ENCODE results near the gene MAGI2. TPM values are rescaled to one million over a fixed set of nuclear protein-coding genes. Genes with fewer than 3 reads are reported as not detected.

The MAGI2 gene
- total RNA-seq, 1 donor from 2014 or later = 2.5 TPM

DNA sequence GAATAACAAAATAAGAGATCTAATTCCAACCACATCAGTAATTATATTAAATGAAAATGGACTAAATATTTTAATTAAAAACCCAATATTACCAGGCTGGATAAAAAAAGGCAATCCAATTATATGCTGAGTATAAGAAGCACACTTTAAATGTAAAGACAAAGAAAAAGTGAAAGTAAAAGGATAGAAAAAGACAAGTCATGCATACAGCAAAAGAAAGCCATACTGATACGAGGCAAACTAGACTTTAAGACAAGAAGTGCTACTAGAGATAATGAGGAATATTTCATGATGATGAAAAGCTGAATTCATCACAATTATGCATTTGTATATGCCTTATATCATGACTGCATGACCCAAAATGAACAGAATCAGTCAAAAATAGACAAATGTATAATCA lies 1026.3 kb downstream of the MAGI2 start:
- no peak for DNase-seq (ENCODE audit: low read depth)
- TF ChIP-seq, protein P1, sequence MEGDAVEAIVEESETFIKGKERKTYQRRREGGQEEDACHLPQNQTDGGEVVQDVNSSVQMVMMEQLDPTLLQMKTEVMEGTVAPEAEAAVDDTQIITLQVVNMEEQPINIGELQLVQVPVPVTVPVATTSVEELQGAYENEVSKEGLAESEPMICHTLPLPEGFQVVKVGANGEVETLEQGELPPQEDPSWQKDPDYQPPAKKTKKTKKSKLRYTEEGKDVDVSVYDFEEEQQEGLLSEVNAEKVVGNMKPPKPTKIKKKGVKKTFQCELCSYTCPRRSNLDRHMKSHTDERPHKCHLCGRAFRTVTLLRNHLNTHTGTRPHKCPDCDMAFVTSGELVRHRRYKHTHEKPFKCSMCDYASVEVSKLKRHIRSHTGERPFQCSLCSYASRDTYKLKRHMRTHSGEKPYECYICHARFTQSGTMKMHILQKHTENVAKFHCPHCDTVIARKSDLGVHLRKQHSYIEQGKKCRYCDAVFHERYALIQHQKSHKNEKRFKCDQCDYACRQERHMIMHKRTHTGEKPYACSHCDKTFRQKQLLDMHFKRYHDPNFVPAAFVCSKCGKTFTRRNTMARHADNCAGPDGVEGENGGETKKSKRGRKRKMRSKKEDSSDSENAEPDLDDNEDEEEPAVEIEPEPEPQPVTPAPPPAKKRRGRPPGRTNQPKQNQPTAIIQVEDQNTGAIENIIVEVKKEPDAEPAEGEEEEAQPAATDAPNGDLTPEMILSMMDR (IDR thresholded peaks at IDR 0.05; ENCODE audit: insufficient read depth, low read length, poor library complexity, severe bottlenecking) = no peak
- H3K27me3 ChIP-seq (ENCODE audit: control insufficient read depth, insufficient read depth, low read length) = no peaks in the 10 kb centered on the region
- H3K36me3 ChIP-seq (ENCODE audit: control insufficient read depth, insufficient read depth, low read length) = no peaks in the 10 kb centered on the region
- no peak overlapping the region for H3K4me3 ChIP-seq (ENCODE audit: low read depth, low read length)

DNA sequence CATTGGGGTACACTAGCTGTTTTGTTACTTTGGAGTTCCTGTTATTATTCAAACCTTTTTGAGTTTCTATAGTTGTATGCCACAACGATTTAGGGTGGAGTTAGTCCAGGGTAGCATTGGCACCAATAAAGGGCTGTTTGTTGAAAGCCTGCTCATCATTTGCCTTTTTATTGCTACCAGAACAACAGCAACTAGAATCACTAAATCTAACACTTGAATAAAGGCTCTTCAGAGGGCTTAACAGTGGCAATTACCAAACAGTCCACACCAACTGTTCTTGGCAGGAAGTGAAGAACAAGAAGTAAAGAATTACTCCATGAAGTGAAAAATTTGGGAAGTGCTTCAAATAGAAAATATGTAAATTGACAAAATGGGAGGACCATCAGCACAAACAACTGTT lies 1033.5 kb downstream of the MAGI2 start:
- H3K27me3 ChIP-seq (ENCODE audit: control insufficient read depth, insufficient read depth, low read length) = no peaks in the 10 kb centered on the region
- TF ChIP-seq, protein P1 (IDR thresholded peaks at IDR 0.05; ENCODE audit: insufficient read depth, low read length, poor library complexity, severe bottlenecking) = no peak
- no peaks in the 10 kb centered on the region for H3K36me3 ChIP-seq (ENCODE audit: control insufficient read depth, insufficient read depth, low read length)
- no peak for DNase-seq (ENCODE audit: low read depth)
- no peak overlapping the region for H3K4me3 ChIP-seq (ENCODE audit: low read depth, low read length)

DNA sequence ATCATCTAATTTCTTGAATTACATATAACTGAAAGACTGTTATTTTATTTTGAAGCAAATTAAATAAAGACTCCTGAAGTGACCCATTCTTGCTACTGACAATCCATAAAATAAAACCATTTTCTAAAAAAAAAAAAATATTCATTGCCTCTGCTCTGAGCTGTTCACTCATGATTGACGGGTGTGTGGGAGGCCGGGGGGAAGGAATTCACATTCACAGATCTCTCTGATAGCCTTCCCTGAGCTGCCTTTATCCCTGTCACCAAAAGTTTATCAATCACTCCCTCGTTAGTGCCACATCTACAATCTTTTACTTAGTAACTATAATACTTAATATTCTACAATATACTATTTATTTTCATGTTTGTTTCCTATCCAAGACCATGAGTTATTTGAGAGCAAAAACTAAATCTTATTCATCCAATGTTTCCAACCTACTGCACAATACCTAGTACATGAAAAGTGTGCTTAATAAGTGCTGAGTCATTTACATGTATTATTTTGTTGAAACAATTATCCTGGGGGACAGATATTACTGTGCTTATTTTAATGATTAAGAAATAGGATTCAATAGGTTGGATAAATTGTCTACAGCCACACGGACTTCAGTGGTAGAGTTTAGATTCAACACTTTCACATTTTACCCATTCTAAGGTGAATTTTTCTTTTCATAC lies 1036.2 kb downstream of the MAGI2 start:
- Histone ChIP-seq H3K27me3 (ENCODE audit: control insufficient read depth, insufficient read depth, low read length) (no peaks in the 10 kb centered on the region), H3K36me3 (ENCODE audit: control insufficient read depth, insufficient read depth, low read length) (no peaks in the 10 kb centered on the region), H3K4me3 (ENCODE audit: low read depth, low read length) (no peak overlapping the region)
- DNase-seq (ENCODE audit: low read depth) = no peak
- TF ChIP-seq, protein P1 (IDR thresholded peaks at IDR 0.05; ENCODE audit: insufficient read depth, low read length, poor library complexity, severe bottlenecking) = no peak

DNA sequence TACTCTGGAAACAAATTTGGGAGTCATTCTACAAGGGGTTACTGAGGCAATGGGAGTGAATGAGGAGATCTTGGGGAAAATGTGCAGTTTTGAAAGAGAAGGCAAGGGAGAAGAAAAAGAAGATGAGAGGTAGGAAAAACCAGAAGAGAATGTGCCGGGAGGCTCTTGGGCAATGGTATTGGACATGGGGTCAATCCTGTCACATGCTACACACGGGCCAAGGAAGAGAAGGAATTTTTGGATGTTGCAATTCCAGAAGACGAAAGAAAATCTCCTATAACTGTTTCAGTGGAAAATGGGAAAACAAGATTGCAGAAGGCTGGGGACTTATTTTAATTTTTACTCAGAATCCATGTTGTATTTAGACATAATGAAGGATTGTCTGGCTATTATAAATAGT lies 1039.9 kb downstream of the MAGI2 start:
- H3K36me3 ChIP-seq (ENCODE audit: control insufficient read depth, insufficient read depth, low read length) = no peaks in the 10 kb centered on the region
- no peak for DNase-seq (ENCODE audit: low read depth)
- H3K4me3 ChIP-seq (ENCODE audit: low read depth, low read length) = no peak overlapping the region
- TF ChIP-seq, protein P1 (IDR thresholded peaks at IDR 0.05; ENCODE audit: insufficient read depth, low read length, poor library complexity, severe bottlenecking) = no peak
- no peaks in the 10 kb centered on the region for H3K27me3 ChIP-seq (ENCODE audit: control insufficient read depth, insufficient read depth, low read length)

DNA sequence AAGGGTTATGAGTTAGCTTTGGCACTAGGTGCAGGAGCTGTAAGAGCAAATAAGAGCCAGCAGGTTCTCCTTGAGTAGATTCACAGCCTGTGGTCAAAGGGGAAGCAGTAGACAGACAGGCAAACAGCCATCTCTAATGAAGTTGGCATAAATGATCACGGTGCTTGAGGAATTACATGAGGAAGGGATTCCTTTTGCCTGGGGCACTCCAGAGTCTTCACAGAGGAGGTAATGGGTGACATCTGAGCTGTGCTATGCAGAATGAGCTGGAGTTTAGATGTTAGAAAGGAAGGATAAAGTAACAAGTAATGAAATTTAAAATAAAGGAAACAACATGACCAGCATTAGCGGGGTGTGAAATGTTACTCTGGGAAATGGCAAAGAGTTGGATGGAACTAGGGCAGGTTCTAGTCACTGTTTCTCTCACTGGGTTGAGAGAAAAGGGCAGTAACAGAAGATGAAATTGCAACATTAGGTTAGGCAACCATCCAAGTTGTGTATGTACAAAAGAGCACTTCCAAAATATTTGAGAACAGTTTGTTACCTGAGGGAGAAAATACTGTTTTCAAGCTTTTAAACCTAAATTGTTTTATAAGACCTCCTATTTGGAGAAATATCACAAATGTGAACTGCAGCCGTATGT lies 1041.1 kb downstream of the MAGI2 start:
- H3K4me3 ChIP-seq (ENCODE audit: low read depth, low read length) = no peak overlapping the region
- no peaks in the 10 kb centered on the region for H3K27me3 ChIP-seq (ENCODE audit: control insufficient read depth, insufficient read depth, low read length)
- DNase-seq (ENCODE audit: low read depth) = no peak
- TF ChIP-seq, protein P1 (IDR thresholded peaks at IDR 0.05; ENCODE audit: insufficient read depth, low read length, poor library complexity, severe bottlenecking) = no peak
- no peaks in the 10 kb centered on the region for H3K36me3 ChIP-seq (ENCODE audit: control insufficient read depth, insufficient read depth, low read length)

All from kidney epithelial cell (primary cell).